Gastroesophageal sphincter (tissue), 3 donors: Measurements from ENCODE around the gene RSRC1.

Experiments used
- CTCF ChIP-seq, 4 experiments: fragments of 200-600 bp in 2 of 4; fragments of 450-650 bp in 2 of 4; sonication (generic) in 1 of 4; IDR thresholded peaks; one replicate each; pipeline ENCODE4 v1.5.1; 2017 to 2019; ENCODE audit warnings: antibody characterized with exemption in 4 of 4, mild to moderate bottlenecking in 2 of 4, moderate library complexity in 2 of 4
- POLR2A ChIP-seq, 2 donors: fragments of 450-650 bp; IDR thresholded peaks; one replicate each; pipeline ENCODE4 v1.6.1; 2017; ENCODE audit warnings: antibody characterized with exemption in 2 of 2, mild to moderate bottlenecking in 2 of 2, moderate library complexity in 1 of 2

GRCh38 chr3:158471639-158472294, 361.9 kb downstream of the RSRC1 start:
- no peak for TF ChIP-seq CTCF (IDR thresholded peaks at IDR 0.05)
- no peak for TF ChIP-seq POLR2A (IDR thresholded peaks at IDR 0.05)
